ENCODE results near the gene RTKN. TPM values are rescaled to one million over a fixed set of nuclear protein-coding genes. Genes with fewer than 3 reads are reported as not detected.
A peak's percentile ranks its signal among the peaks of the same experiment; 100 is the strongest.

The RTKN gene
- total RNA-seq, 2 donors from 2014 or later: 83.6 to 117 TPM

- H3K4me3 ChIP-seq (ENCODE audit: low read length): peak within 1 kb of the TSS; percentile 92
- peak within 1 kb of the TSS; percentile 90 for H3K27ac Mint-ChIP-seq
- peak within 1 kb of the TSS; percentile 15 for H3K9ac ChIP-seq (ENCODE audit: extremely low read depth, low read length, poor library complexity, severe bottlenecking)
- no peaks in the 10 kb centered on the region for H3K27me3 Mint-ChIP-seq (ENCODE audit: insufficient read depth)
- H3K4me3 Mint-ChIP-seq: peak within 1 kb of the TSS; percentile 83
- DNase-seq: peak; percentile 98
- H3K36me3 Mint-ChIP-seq (ENCODE audit: low read depth): peaks cover 3% of the 10 kb centered on the region
- no peaks in the 10 kb centered on the region for H3K27me3 ChIP-seq (ENCODE audit: control insufficient read depth, insufficient read depth, low read length, poor library complexity, severe bottlenecking)
- no peaks in the 10 kb centered on the region for H3K36me3 ChIP-seq (ENCODE audit: control insufficient read depth, insufficient read depth, low read length)
- WGBS, 2 experiments (ENCODE audit: insufficient coverage in 1 of 2, insufficient read length in 1 of 2): 4 to 8% methylated on average over 30 to 40 of the region's 40 CpGs
- H3K4me1 ChIP-seq (ENCODE audit: control insufficient read depth, insufficient read depth, low read length): peaks cover 7% of the 10 kb centered on the region
- no peak within 1 kb of the TSS for H3K27ac ChIP-seq (ENCODE audit: low read depth, low read length)
- no peaks in the 10 kb centered on the region for H3K9me3 Mint-ChIP-seq
- H3K9me3 ChIP-seq (ENCODE audit: control insufficient read depth, low read length): no peaks in the 10 kb centered on the region
- peaks cover 40% of the 10 kb centered on the region for H3K4me1 Mint-ChIP-seq
- TF ChIP-seq CTCF (conservative IDR thresholded peaks at IDR 0.05): peak; percentile 30
Observed at GRCh38 chr2:74454654-74455511, 13.1 kb upstream of the RTKN start, which contains the start of gene INO80B. Gene INO80B, plus strand, starts transcription at chr2:74455087. Its CDS starts 30 bp downstream, at chr2:74455117.

GRCh38 chr2:74450570-74451190 is 8.9 kb upstream of the RTKN start:
- no peak overlapping the region for H3K4me3 Mint-ChIP-seq
- Histone ChIP-seq H3K27ac (ENCODE audit: low read depth, low read length) (no peak overlapping the region), H3K4me1 (ENCODE audit: control insufficient read depth, insufficient read depth, low read length) (peaks cover 7% of the 10 kb centered on the region), H3K9ac (ENCODE audit: extremely low read depth, low read length, poor library complexity, severe bottlenecking) (no peak overlapping the region), H3K36me3 (ENCODE audit: control insufficient read depth, insufficient read depth, low read length) (no peaks in the 10 kb centered on the region), H3K27me3 (ENCODE audit: control insufficient read depth, insufficient read depth, low read length, poor library complexity, severe bottlenecking) (no peaks in the 10 kb centered on the region), H3K4me3 (ENCODE audit: low read length) (no peak overlapping the region), H3K9me3 (ENCODE audit: control insufficient read depth, low read length) (no peaks in the 10 kb centered on the region)
- H3K27ac Mint-ChIP-seq: no peak overlapping the region
- no peak for DNase-seq
- H3K27me3 Mint-ChIP-seq (ENCODE audit: insufficient read depth): no peaks in the 10 kb centered on the region
- no peaks in the 10 kb centered on the region for H3K9me3 Mint-ChIP-seq
- WGBS, 2 experiments (ENCODE audit: insufficient coverage in 1 of 2, insufficient read length in 1 of 2): 71 to 92% methylated on average over 1 to 3 of the region's 3 CpGs
- no peaks in the 10 kb centered on the region for H3K36me3 Mint-ChIP-seq (ENCODE audit: low read depth)
- H3K4me1 Mint-ChIP-seq: peaks cover 18% of the 10 kb centered on the region
- no peak for TF ChIP-seq CTCF (conservative IDR thresholded peaks at IDR 0.05)

GRCh38 chr2:74448771-74449170 is 7.0 kb upstream of the RTKN start:
- Mint-ChIP-seq H3K9me3 (no peaks in the 10 kb centered on the region), H3K27me3 (ENCODE audit: insufficient read depth) (no peaks in the 10 kb centered on the region), H3K36me3 (ENCODE audit: low read depth) (no peaks in the 10 kb centered on the region), H3K4me1 (peaks cover 16% of the 10 kb centered on the region), H3K4me3 (no peak overlapping the region), H3K27ac (no peak overlapping the region)
- Histone ChIP-seq H3K27me3 (ENCODE audit: control insufficient read depth, insufficient read depth, low read length, poor library complexity, severe bottlenecking) (no peaks in the 10 kb centered on the region), H3K9me3 (ENCODE audit: control insufficient read depth, low read length) (no peaks in the 10 kb centered on the region), H3K9ac (ENCODE audit: extremely low read depth, low read length, poor library complexity, severe bottlenecking) (no peak overlapping the region), H3K4me3 (ENCODE audit: low read length) (no peak overlapping the region), H3K27ac (ENCODE audit: low read depth, low read length) (no peak overlapping the region), H3K36me3 (ENCODE audit: control insufficient read depth, insufficient read depth, low read length) (no peaks in the 10 kb centered on the region), H3K4me1 (ENCODE audit: control insufficient read depth, insufficient read depth, low read length) (peaks cover 7% of the 10 kb centered on the region)
- no peak for TF ChIP-seq CTCF (conservative IDR thresholded peaks at IDR 0.05)
- DNase-seq: no peak
- WGBS, 2 experiments (ENCODE audit: insufficient coverage in 1 of 2, insufficient read length in 1 of 2): 96 to 100% methylated on average over 1 to 2 of the region's 2 CpGs
